Ramos (cell line): ENCODE measurements around the gene OR51A2.
"Not testable (repeated sequence)": the region's sequence is repeated elsewhere in the genome, so short reads cannot be mapped to it uniquely, and the experiment has no call there.

Experiments used
- in situ Hi-C: fragments of 300-500 bp; cut with MboI; formaldehyde crosslinking; loops from one replicate; pipeline ENCODE4 v1.14.3; 2022; ENCODE audit warnings: low sequenced_read_pairs; ENCODE audit not compliant: unreplicated experiment

OR51A2 gene

GRCh38 chr11:4955613-4956012, at the start of gene OR51A2:
Gene OR51A2 (minus strand): TSS chr11:4955713. CDS start chr11:4955713, 0 bp downstream.
- in situ Hi-C loops = not testable (repeated sequence)

GRCh38 chr11:5004424-5005274, 49.1 kb upstream of the OR51A2 start:
- in situ Hi-C loops = no loop called here

GRCh38 chr11:4994551-4994950, 39.0 kb upstream of the OR51A2 start, which contains the start of gene OR51L1:
Gene OR51L1 (plus strand): TSS chr11:4994851. CDS start chr11:4998983, 4,132 bp downstream.
- in situ Hi-C loops = loop anchor here (25.0 kb wide), 1 partner anchor 357 kb away; the partner anchor contains the start of genes OR51D1 and OR51E1

- in situ Hi-C loops = loop anchor here (25.0 kb wide), 1 partner anchor 354 kb away; the partner anchor contains the start of genes OR51D1 and OR51E1
Measured at GRCh38 chr11:4991060-4991459, 35.5 kb upstream of the OR51A2 start.

- in situ Hi-C loops = loop anchor here (25.0 kb wide), 1 partner anchor 347 kb away; the partner anchor contains the start of genes OR51D1 and OR51E1
Measured at GRCh38 chr11:4983841-4984240, 28.3 kb upstream of the OR51A2 start.

GRCh38 chr11:4982678-4983077, 27.2 kb upstream of the OR51A2 start:
- in situ Hi-C loops = loop anchor here (25.0 kb wide), 1 partner anchor 345 kb away; the partner anchor contains the start of genes OR51D1 and OR51E1

- in situ Hi-C loops = loop anchor here (25.0 kb wide), 1 partner anchor 342 kb away; the partner anchor contains the start of genes OR51D1 and OR51E1
Measured at GRCh38 chr11:4979036-4979435, 23.5 kb upstream of the OR51A2 start.

- in situ Hi-C loops = loop anchor here (25.0 kb wide), 1 partner anchor 338 kb away; the partner anchor contains the start of genes OR51D1 and OR51E1
Measured at GRCh38 chr11:4975436-4975835, 19.9 kb upstream of the OR51A2 start.

GRCh38 chr11:4962816-4963215, 7.3 kb upstream of the OR51A2 start:
- in situ Hi-C loops = no loop called here

- in situ Hi-C loops = no loop called here
Measured at GRCh38 chr11:4960877-4961276, 5.4 kb upstream of the OR51A2 start.

GRCh38 chr11:4957396-4957795, 1.9 kb upstream of the OR51A2 start:
- in situ Hi-C loops = no loop called here

- in situ Hi-C loops = no loop called here
Measured at GRCh38 chr11:4947505-4947904, 8.0 kb downstream of the OR51A2 start, which contains the start of gene OR51A4. Gene OR51A4 (minus strand): TSS chr11:4947605. CDS start chr11:4947100, 505 bp downstream.

- in situ Hi-C loops = no loop called here
Measured at GRCh38 chr11:4936745-4937144, 18.8 kb downstream of the OR51A2 start.

- in situ Hi-C loops = no loop called here
Measured at GRCh38 chr11:4932751-4933150, 22.8 kb downstream of the OR51A2 start.

GRCh38 chr11:4926608-4927007, 28.9 kb downstream of the OR51A2 start:
- in situ Hi-C loops = no loop called here

- in situ Hi-C loops = no loop called here
Measured at GRCh38 chr11:4924239-4924638, 31.3 kb downstream of the OR51A2 start, which contains the start of gene OR51G1. Gene OR51G1 (minus strand): TSS chr11:4924339. CDS start chr11:4924339, 0 bp downstream.

GRCh38 chr11:4922304-4922703, 33.2 kb downstream of the OR51A2 start:
- in situ Hi-C loops = no loop called here

- in situ Hi-C loops = no loop called here
Measured at GRCh38 chr11:4921796-4922195, 33.7 kb downstream of the OR51A2 start.

GRCh38 chr11:4919250-4919649, 36.3 kb downstream of the OR51A2 start, which contains the start of gene OR51G2:
Gene OR51G2 (minus strand): TSS chr11:4919350. CDS start chr11:4915663, 3,687 bp downstream.
- in situ Hi-C loops = no loop called here

- in situ Hi-C loops = no loop called here
Measured at GRCh38 chr11:4916581-4916980, 38.9 kb downstream of the OR51A2 start.
